C4-2B (cell line): ENCODE results near the gene SQSTM1.

ENCODE experiments used
- H3K27ac ChIP-seq: fragments of 450-650 bp; 2 replicates; pipeline ENCODE4 v1.5.1; 2017
- ZFX ChIP-seq: fragments of 450-650 bp; IDR thresholded peaks from 2 replicates; pipeline ENCODE4 v1.6.1; 2017
- TF ChIP-seq, protein P1 (sequence below): fragments of 450-650 bp; conservative IDR thresholded peaks from 2 replicates; pipeline ENCODE4 v1.5.1; 2017; ENCODE audit warnings: mild to moderate bottlenecking

SQSTM1 gene

GRCh38 chr5:179820483-179821297, at the start of gene SQSTM1:
TSS of gene SQSTM1 (plus strand) at chr5:179820905. CDS start at chr5:179820937, 32 bp downstream.
- H3K27ac ChIP-seq, result peak within 1 kb of the TSS; percentile 93
- peak; percentile 98 for TF ChIP-seq ZFX
- TF ChIP-seq, protein P1, sequence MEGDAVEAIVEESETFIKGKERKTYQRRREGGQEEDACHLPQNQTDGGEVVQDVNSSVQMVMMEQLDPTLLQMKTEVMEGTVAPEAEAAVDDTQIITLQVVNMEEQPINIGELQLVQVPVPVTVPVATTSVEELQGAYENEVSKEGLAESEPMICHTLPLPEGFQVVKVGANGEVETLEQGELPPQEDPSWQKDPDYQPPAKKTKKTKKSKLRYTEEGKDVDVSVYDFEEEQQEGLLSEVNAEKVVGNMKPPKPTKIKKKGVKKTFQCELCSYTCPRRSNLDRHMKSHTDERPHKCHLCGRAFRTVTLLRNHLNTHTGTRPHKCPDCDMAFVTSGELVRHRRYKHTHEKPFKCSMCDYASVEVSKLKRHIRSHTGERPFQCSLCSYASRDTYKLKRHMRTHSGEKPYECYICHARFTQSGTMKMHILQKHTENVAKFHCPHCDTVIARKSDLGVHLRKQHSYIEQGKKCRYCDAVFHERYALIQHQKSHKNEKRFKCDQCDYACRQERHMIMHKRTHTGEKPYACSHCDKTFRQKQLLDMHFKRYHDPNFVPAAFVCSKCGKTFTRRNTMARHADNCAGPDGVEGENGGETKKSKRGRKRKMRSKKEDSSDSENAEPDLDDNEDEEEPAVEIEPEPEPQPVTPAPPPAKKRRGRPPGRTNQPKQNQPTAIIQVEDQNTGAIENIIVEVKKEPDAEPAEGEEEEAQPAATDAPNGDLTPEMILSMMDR, result no peak

DNA sequence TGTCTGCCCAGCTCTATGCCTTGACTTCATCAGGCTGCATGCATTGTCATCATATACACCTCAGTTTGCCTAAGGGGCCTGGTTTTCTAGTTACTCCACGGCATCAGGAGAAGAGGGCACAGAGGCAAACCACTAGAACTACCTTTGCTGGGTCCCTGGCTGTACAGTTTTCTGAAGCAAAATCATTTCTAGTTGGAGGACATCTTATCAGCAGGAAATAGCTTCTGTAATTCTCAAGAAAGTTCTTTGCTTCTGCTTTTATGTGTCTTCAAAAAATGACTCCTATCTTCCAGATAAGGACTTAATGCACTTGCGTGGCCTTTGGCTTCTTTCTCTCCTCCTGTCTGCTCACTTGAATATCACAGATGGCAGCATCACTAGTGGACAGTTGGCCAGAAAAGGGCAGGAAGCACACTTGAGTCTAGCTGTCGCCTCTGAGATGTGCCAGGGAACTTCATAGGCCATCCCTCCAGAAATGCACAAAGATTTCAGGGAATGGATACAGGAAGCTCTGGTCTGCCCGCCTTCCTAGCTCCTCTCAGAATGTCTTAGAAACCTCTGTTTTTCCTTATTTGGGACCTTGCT, 49.3 kb upstream of the SQSTM1 start:
- no peak for TF ChIP-seq ZFX
- TF ChIP-seq, protein P1, result no peak

GRCh38 chr5:179772351-179772750, 48.4 kb upstream of the SQSTM1 start:
- H3K27ac ChIP-seq, result no peak overlapping the region
- TF ChIP-seq ZFX, result no peak
- TF ChIP-seq, protein P1, result no peak

More for the DNA sequence above, 49.3 kb upstream of the SQSTM1 start:
- H3K27ac ChIP-seq, result no peak overlapping the region

GRCh38 chr5:179773686-179774040, 47.0 kb upstream of the SQSTM1 start:
- TF ChIP-seq, protein P1, result no peak
- no peak for TF ChIP-seq ZFX
- no peak overlapping the region for H3K27ac ChIP-seq

DNA sequence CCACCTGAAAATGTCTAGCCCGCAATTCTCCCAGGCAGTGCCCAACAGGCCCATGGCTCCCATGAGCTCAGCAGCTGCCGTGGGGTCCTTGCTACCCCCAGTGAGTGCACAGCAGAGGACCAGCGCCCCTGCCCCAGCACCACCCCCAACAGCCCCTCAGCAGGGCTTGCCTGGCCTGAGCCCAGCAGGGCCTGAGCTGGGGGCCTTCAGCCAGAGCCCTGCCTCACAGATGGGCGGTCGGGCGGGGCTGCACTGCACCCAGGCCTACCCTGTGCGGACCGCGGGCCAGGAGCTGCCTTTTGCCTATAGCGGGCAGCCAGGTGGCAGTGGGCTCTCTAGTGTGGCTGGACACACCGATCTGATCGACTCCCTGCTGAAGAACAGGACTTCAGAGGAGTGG, 46.3 kb upstream of the SQSTM1 start:
- no peak overlapping the region for H3K27ac ChIP-seq
- TF ChIP-seq ZFX, result no peak
- TF ChIP-seq, protein P1, result no peak

DNA sequence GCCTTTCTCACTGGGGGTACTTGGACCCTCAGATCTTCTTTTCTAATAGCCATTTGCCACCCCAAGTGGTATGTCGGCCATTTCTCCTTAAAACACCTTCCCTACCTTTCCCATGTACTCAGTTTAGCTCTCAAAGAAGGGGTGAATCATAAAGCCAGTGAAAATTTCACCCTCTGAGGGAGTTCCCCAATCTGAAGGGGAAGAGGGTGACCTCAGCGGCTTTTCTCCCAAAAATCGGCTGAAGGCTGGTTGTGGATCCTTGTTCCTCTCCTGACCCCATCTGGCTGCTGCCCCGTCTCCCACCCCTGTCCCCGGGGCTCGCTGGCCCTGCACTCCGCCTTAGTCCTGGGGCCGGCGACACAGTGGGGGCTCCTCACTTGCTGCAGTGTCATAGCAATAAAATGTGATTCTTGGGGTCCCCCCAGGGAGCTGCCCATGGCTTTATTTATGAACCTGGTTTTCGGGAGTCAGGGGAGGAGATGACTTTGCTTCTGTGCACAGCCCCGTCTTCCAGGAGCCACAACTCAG, 44.2 kb upstream of the SQSTM1 start:
- no peak overlapping the region for H3K27ac ChIP-seq
- TF ChIP-seq, protein P1, result no peak
- no peak for TF ChIP-seq ZFX

GRCh38 chr5:179777456-179777855, 43.2 kb upstream of the SQSTM1 start:
- H3K27ac ChIP-seq, result peak overlapping the region; percentile 13
- TF ChIP-seq ZFX, result no peak
- TF ChIP-seq, protein P1, result no peak
